Endodermal cell (in vitro differentiated cells): Measurements from ENCODE around the gene PSMD14. TPM values are rescaled to one million over a fixed set of nuclear protein-coding genes. Genes with fewer than 3 reads are reported as not detected.
"Not testable (repeated sequence)": the region's sequence is repeated elsewhere in the genome, so short reads cannot be mapped to it uniquely, and the experiment has no call there.

Experiments used
- DNase-seq: peaks from one replicate; pipeline ENCODE4 v3.0.0-alpha.2; 2017
- H3K27ac ChIP-seq: 2 replicates; pipeline ENCODE4 v1.5.1; 2013; ENCODE audit warnings: mild to moderate bottlenecking, low read depth, low read length, moderate library complexity
- H3K27me3 ChIP-seq: 2 replicates; pipeline ENCODE4 v1.6.1; 2013; ENCODE audit warnings: mild to moderate bottlenecking, low read length, moderate library complexity; ENCODE audit not compliant: insufficient read depth, control insufficient read depth, poor library complexity, severe bottlenecking
- H3K36me3 ChIP-seq: 2 replicates; pipeline ENCODE4 v1.7.0; 2013; ENCODE audit warnings: mild to moderate bottlenecking, low read length, moderate library complexity; ENCODE audit not compliant: control insufficient read depth, insufficient read depth
- H3K4me1 ChIP-seq: one replicate; pipeline ENCODE4 v1.7.0; 2013; ENCODE audit warnings: low read length; ENCODE audit not compliant: control insufficient read depth, insufficient read depth
- H3K4me3 ChIP-seq: 2 replicates; pipeline ENCODE4 v1.5.1; 2013; ENCODE audit warnings: mild to moderate bottlenecking, low read length, moderate library complexity
- H3K9ac ChIP-seq: 2 replicates; pipeline ENCODE4 v1.6.1; 2013; ENCODE audit warnings: mild to moderate bottlenecking, low read length, moderate library complexity; ENCODE audit not compliant: poor library complexity, severe bottlenecking; ENCODE audit errors: extremely low read depth
- H3K9me3 ChIP-seq: 2 replicates; pipeline ENCODE4 v1.6.1; 2013; ENCODE audit warnings: mild to moderate bottlenecking, low read length, moderate library complexity; ENCODE audit not compliant: control insufficient read depth
- H3K27ac Mint-ChIP-seq: 2 replicates; pipeline ENCODE4 v1.8.0; 2020; ENCODE audit warnings: mixed read lengths
- H3K27me3 Mint-ChIP-seq: 2 replicates; pipeline ENCODE4 v1.8.0; 2021; ENCODE audit warnings: mild to moderate bottlenecking, mixed read lengths; ENCODE audit not compliant: insufficient read depth
- H3K36me3 Mint-ChIP-seq: 2 replicates; pipeline ENCODE4 v1.8.0; 2020; ENCODE audit warnings: low read depth, mixed read lengths
- H3K4me1 Mint-ChIP-seq: 2 replicates; pipeline ENCODE4 v1.8.0; 2020; ENCODE audit warnings: mixed read lengths
- H3K4me3 Mint-ChIP-seq: 2 replicates; pipeline ENCODE4 v1.8.0; 2020; ENCODE audit warnings: mild to moderate bottlenecking, moderate library complexity, mixed read lengths
- H3K9me3 Mint-ChIP-seq: 2 replicates; pipeline ENCODE4 v1.8.0; 2020; ENCODE audit warnings: mild to moderate bottlenecking, mixed read lengths
- CTCF ChIP-seq: fragments of 200-600 bp; sonication (generic); conservative IDR thresholded peaks from 2 replicates; pipeline ENCODE4 v1.5.0; 2021; ENCODE audit warnings: antibody characterized with exemption, mild to moderate bottlenecking
- WGBS, 2 experiments: methylation state at CpG; one replicate each; pipeline versions ENCODE4 v1.1.5 to v1.1.7; 2013; ENCODE audit warnings: missing lambda C conversion rate in 2 of 2, mixed read lengths in 1 of 2; ENCODE audit not compliant: insufficient coverage in 1 of 2, insufficient read length in 1 of 2; 5-methylcytosine and 5-hydroxymethylcytosine counted together
- total RNA-seq, 2 donors: library from RNA; stranded (reverse); fragmentation: NEBNext Ultra II Directional in 1 of 2; extraction: Animal tissue kit (Norgen Biotek cat#: 25700) in 1 of 2; gene quantifications; 2 replicates in 1 of 2; 3 replicates in 1 of 2; pipeline ENCODE4 v1.2.1, GENCODE V29; 2021

The PSMD14 gene
- total RNA-seq, 2 donors from 2014 or later: 78.3 to 86.2 TPM

GRCh38 chr2:161273038-161273760 is 35.0 kb upstream of the PSMD14 start:
- Histone ChIP-seq H3K27ac (no peak overlapping the region), H3K36me3 (no peaks in the 10 kb centered on the region), H3K27me3 (no peaks in the 10 kb centered on the region), H3K4me3 (no peak overlapping the region), H3K4me1 (no peaks in the 10 kb centered on the region), H3K9me3 (no peaks in the 10 kb centered on the region), H3K9ac (no peak overlapping the region)
- Mint-ChIP-seq H3K4me1 (no peaks in the 10 kb centered on the region), H3K27me3 (no peaks in the 10 kb centered on the region), H3K9me3 (peaks cover 8% of the 10 kb centered on the region), H3K4me3 (no peak overlapping the region), H3K27ac (no peak overlapping the region), H3K36me3 (no peaks in the 10 kb centered on the region)
- WGBS, 2 experiments: 20 to 43% methylated on average over 3 to 5 of the region's 5 CpGs
- DNase-seq: peak; percentile 43
- TF ChIP-seq CTCF: peak; percentile 86

GRCh38 chr2:161278564-161279229 is 29.5 kb upstream of the PSMD14 start:
- H3K27me3 Mint-ChIP-seq, H3K27me3 ChIP-seq, H3K36me3 ChIP-seq, H3K9ac ChIP-seq, H3K4me3 ChIP-seq, H3K36me3 Mint-ChIP-seq, H3K27ac Mint-ChIP-seq, H3K27ac ChIP-seq, H3K4me3 Mint-ChIP-seq, H3K4me1 Mint-ChIP-seq, DNase-seq, H3K4me1 ChIP-seq, H3K9me3 Mint-ChIP-seq: not testable (repeated sequence)
- H3K9me3 ChIP-seq: peaks cover 11% of the 10 kb centered on the region
- 69 to 82% methylated on average over 8 to 11 of the region's 11 CpGs for WGBS, 2 experiments

- H3K9ac ChIP-seq, H3K36me3 Mint-ChIP-seq, H3K4me1 Mint-ChIP-seq, H3K4me1 ChIP-seq, H3K9me3 Mint-ChIP-seq, H3K27ac Mint-ChIP-seq, H3K27me3 ChIP-seq, H3K27me3 Mint-ChIP-seq, H3K36me3 ChIP-seq, H3K27ac ChIP-seq, H3K4me3 ChIP-seq, H3K4me3 Mint-ChIP-seq, DNase-seq: not testable (repeated sequence)
- H3K9me3 ChIP-seq: peaks cover 11% of the 10 kb centered on the region
- 92% methylated on average over 5 of the region's 5 CpGs; no CpG with 5 or more reads in 1 of the 2 experiments for WGBS, 2 experiments
Measured at GRCh38 chr2:161279230-161279815, 28.9 kb upstream of the PSMD14 start.

- not testable (repeated sequence) for H3K27me3 ChIP-seq, H3K36me3 ChIP-seq, H3K27me3 Mint-ChIP-seq, H3K9ac ChIP-seq, H3K4me1 ChIP-seq, H3K36me3 Mint-ChIP-seq, H3K4me1 Mint-ChIP-seq, H3K4me3 ChIP-seq, H3K27ac Mint-ChIP-seq, H3K4me3 Mint-ChIP-seq, H3K27ac ChIP-seq
- H3K9me3 ChIP-seq: peaks cover 11% of the 10 kb centered on the region
- peak; percentile 82 for DNase-seq
- peak; percentile 61 for TF ChIP-seq CTCF
- peaks cover 13% of the 10 kb centered on the region for H3K9me3 Mint-ChIP-seq
- 80 to 86% methylated on average over 1 to 18 of the region's 18 CpGs for WGBS, 2 experiments
Measured at GRCh38 chr2:161280906-161281323, 27.3 kb upstream of the PSMD14 start.

- H3K27ac ChIP-seq, H3K4me1 Mint-ChIP-seq, H3K36me3 Mint-ChIP-seq, H3K4me1 ChIP-seq, H3K9ac ChIP-seq, H3K4me3 Mint-ChIP-seq, H3K36me3 ChIP-seq, DNase-seq, H3K27me3 ChIP-seq, H3K4me3 ChIP-seq, H3K27ac Mint-ChIP-seq, H3K27me3 Mint-ChIP-seq: not testable (repeated sequence)
- 89% methylated on average over 4 to 11 of the region's 11 CpGs for WGBS, 2 experiments
- H3K9me3 ChIP-seq: peaks cover 11% of the 10 kb centered on the region
- H3K9me3 Mint-ChIP-seq: peaks cover 21% of the 10 kb centered on the region
Measured at GRCh38 chr2:161281615-161282310, 26.5 kb upstream of the PSMD14 start.
